VCaP (cell line): ENCODE measurements around the gene PLGRKT.
"Not testable (repeated sequence)": the region's sequence is repeated elsewhere in the genome, so short reads cannot be mapped to it uniquely, and the experiment has no call there.

Source experiments
- H3K27ac ChIP-seq: fragments of 450-650 bp; 2 replicates; pipeline ENCODE4 v1.5.1; 2017
- CTCF ChIP-seq: fragments of 450-650 bp; conservative IDR thresholded peaks from 2 replicates; pipeline ENCODE4 v1.5.1; 2017; ENCODE audit warnings: mild to moderate bottlenecking, moderate library complexity

The PLGRKT gene

GRCh38 chr9:5435912-5436311 lies 1.8 kb downstream of the PLGRKT start:
- H3K27ac ChIP-seq: peak overlapping the region; percentile 90; the same call in 1 of the 2 replicates
- TF ChIP-seq CTCF: no peak

- H3K27ac ChIP-seq: not testable (repeated sequence)
These were observed 3.6 kb downstream of the PLGRKT start for GRCh38 chr9:5433841-5434810.

- not testable (repeated sequence) for H3K27ac ChIP-seq
These were observed 4.4 kb downstream of the PLGRKT start for GRCh38 chr9:5433328-5433727.

GRCh38 chr9:5432890-5433289 lies 4.8 kb downstream of the PLGRKT start:
- not testable (repeated sequence) for H3K27ac ChIP-seq

- H3K27ac ChIP-seq: no peak overlapping the region
- TF ChIP-seq CTCF: no peak
These were observed 6.8 kb downstream of the PLGRKT start for GRCh38 chr9:5430912-5431311.

- no peak overlapping the region for H3K27ac ChIP-seq
- TF ChIP-seq CTCF: no peak
These were observed 7.7 kb downstream of the PLGRKT start for GRCh38 chr9:5429873-5430564.

GRCh38 chr9:5428794-5429528 lies 8.8 kb downstream of the PLGRKT start:
- no peak for TF ChIP-seq CTCF

GRCh38 chr9:5428172-5428571 lies 9.6 kb downstream of the PLGRKT start:
- H3K27ac ChIP-seq: no peak overlapping the region
- TF ChIP-seq CTCF: no peak

More at GRCh38 chr9:5428794-5429528, 8.8 kb downstream of the PLGRKT start:
- no peak overlapping the region for H3K27ac ChIP-seq
